GM19025 (cell line): ENCODE measurements around the gene KMO.

Source experiments
- ATAC-seq: cut with Tn5 transposase; IDR thresholded peaks from one replicate; pipeline ENCODE4 v1.9.1; 2021; ENCODE audit warnings: mild to moderate bottlenecking, low read depth, moderate library complexity; ENCODE audit not compliant: unreplicated experiment

KMO gene

DNA sequence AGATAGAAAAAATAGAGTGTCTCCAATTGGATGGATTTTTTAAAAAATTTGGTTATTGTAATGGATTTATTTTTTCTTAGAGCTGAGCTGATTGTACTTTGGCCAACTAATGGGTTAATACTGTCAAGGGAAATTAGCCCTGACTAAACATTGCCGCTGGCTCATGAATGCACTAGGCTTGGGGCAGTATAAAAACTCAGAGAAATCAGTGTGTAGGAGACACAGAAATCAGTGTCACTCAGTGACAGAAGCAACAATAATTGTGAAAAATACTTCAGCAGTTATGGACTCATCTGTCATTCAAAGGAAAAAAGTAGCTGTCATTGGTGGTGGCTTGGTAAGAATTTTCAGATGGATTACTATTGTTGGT, at the start of gene KMO:
Gene KMO (plus strand): TSS at position 217 of the 370 bp plus-strand sequence. CDS start 67 bp downstream, at position 284.
- ATAC-seq = peak; percentile 20

DNA sequence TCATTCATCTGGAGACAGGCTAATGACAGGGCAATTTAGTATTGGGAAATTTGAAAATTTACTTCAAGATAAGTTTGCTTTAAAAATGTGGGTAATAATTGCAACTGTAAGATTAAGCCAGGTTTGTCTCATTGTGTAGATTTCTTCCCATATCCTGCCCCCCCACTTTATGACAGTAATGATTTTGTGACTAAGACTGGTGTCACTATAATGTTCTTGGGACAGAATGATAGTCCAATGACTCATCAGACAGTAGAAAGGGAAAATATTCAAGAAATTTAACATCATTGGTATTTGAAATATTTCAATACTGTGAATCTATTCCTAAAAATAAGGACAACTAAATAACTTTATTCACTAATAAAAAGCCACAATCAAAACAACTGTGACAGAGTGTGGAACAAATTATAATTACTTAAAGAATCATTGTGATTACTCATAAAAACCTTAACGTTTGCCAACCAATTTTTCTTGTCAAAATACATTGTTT, 49.4 kb upstream of the KMO start:
- ATAC-seq = no peak

DNA sequence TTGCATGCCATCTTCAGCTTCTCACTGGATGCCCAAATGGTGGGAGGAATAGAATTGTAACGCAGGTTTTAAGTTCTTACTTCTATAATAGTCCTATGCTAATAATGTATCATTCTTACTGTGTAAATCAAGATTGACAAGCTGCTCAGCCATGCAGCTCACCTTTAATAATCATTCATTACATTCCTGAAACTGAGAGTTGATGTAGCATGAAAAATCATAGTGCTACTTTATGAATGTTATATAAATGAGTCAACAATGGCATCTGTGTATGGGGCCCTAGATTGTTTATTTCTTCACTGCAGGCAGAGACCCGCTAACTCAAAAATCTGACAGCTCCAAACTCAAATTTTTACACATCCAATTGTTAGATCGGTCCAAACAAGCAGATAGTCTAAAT, 47.0 kb upstream of the KMO start:
- peak; percentile 64 for ATAC-seq

DNA sequence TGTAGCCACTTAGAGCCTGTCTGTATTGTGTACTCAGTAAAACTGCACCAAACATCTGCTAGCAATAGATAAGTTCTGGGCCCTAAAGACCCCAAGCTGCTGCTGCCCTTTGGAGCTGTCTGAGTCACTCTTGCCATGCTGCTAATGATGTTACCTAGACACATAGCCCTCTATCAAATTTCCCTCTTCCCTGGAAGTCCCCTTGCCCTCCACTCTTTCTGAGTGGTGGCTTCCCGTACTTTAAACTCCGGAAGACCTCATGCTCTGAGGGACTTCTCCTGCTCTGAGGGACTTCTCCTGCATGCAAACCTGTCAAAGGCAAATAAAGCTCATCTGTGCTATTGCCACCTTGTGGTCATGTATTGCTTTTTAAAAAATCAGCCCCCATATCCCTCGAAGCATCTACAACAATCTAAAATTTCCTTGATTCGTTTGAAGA, 46.6 kb upstream of the KMO start:
- ATAC-seq = peak; percentile 56

DNA sequence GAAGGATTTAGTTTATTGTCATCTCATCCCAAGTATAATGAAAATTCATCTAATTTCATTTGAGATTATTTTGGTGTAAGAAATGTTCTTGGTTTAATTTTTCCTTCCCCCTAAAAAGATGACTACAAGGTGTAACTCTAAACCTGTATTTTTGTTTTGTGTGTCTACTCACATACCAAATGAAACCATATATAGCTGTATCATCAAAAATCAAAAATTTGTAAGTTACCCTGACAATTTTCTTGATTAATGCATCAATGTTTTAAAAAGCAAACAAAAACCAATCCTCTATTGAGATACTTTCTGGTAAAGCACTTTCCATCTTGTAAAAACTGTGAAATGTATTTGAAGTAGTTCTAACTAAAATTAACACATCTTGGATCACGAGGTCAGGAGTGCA, 43.4 kb upstream of the KMO start:
- ATAC-seq = no peak

DNA sequence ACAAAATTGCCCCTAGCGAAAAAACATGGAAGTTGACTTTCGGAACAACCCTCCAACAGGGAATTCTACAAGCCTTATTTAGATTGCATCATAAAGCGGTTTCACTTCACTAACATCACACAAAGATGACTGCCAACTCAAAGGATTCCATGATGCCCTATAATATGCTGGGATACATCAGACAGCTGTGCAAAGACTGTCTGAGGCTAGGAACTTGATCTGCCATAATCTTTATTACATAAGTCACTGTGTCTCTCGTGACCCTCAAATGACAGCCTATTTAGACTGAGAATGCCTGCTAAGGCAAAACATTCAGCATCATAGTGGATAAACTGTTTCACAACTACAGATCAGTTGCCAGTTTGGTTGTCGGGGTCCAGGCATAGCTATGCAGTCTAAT, 36.4 kb upstream of the KMO start:
- no peak for ATAC-seq

DNA sequence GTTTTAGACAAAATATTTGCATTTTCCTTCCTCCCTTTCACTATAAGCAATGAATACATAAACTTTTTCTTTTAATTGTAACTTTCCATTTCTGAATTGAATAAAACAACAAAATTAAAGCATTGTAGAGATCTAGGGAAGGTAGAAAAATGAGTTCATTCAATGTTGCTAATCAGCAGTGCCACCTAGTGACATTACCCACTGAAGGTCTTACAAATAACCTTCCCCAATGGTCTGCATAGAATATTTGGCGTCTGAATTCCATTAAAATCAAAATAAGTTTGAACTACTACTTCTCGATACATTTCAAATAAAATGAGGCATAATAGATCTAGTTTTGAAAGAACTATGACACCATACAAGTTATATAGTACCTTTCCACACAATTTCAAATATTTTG, 32.3 kb upstream of the KMO start:
- ATAC-seq = no peak

DNA sequence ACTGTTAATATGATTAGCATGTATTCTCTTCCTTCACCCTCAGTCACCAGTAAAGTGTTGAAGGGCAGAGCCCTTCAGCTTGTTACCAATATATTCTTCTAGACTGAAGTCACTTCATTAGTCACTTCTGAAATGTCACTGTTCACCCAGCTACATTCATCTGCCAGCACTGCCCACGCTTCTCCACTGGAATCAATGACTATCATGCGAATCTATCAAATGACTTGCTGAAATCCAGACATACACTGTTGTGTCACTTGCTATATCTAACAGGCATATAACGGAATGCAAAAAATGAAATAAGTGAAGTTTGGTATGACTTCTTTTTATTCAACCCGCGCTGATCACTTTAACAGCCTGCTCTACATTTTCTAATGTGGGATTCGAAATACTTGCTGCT, 28.7 kb upstream of the KMO start:
- ATAC-seq = no peak

DNA sequence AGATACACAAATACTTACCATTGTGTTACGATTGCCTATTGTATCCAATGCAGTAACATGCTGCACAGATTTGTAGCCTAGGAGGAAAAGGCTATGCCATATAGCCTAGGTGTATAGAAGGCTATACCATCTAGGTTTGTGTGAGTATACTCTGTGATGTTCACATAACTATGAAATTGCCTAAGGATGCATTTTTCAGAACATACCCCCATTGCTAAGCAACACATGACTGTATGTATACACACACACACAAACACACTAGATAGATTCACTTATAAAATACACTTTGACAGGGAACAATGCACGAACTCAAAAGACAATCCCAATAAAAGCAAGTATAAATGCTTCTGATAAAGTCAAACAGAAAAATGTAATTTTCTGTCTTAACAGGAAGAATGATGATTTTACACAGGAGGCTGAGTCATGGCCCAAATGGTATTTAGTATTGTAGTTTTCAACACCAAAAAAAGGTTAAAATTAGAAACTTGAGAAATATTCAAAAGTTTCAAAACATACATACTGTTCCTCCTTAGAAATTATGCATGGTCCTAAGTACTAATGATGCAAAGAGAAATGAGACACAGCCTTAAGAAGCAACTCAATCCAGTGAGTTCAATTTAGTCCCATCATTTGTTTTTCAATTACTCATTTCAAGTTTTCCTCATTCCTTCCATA, 24.9 kb upstream of the KMO start:
- ATAC-seq = no peak

DNA sequence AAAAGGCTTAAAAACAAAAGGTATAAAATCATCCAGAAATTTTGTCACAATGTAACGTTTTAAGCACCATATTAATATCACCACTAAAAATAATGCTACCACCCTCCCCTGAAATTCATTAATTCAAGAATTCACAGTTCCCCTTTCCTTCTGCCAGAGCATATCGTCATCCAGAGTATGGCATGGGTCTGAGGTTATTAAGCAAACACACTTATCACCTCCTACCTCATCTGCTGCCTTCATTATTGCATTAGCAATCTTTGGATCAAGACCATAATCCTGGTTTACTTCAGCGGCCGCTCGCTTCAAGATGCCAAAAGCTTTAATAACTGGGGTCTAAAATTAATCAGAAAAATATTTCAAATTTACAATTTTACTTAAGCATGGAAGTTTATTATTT, 18.8 kb upstream of the KMO start:
- ATAC-seq = no peak

DNA sequence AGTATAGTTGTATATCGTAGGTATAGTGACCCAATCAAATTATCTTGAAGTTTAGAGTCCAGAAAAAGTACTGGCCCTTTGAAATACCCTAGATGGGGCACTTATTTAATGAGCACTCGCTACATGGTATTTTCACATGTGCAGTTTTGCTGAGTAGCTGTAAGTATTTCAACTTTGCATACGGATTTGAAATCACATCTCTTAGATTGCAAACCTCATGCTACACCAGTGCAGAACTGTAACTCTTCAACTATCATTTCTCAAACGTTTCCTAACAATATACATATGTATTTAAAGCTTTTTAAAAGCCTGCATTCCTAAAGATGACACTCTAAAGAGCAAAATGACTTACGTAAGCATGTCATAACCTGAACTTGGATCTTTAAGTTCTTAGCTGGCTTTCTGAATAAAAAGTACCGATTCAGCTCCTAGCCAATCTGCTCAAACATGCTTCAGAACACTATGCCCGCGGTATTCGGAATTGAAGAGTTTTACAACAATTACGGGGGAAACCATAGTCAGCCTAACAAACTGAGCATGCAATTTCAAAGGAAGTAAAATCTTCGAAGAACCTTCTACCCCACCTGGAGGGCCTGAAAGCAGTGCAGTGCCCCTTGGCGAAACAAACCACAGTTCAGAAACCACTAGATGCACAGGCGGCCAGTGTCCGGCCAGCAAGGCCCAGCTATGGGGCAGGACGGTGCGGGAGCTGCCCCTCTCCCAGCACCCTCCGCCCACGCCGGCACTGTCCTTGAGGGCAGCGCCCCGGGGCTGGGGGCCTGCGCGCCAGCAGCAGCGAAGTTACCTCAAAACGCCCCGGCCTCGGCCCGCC, 13.5 kb upstream of the KMO start:
- ATAC-seq = peak; percentile 24

DNA sequence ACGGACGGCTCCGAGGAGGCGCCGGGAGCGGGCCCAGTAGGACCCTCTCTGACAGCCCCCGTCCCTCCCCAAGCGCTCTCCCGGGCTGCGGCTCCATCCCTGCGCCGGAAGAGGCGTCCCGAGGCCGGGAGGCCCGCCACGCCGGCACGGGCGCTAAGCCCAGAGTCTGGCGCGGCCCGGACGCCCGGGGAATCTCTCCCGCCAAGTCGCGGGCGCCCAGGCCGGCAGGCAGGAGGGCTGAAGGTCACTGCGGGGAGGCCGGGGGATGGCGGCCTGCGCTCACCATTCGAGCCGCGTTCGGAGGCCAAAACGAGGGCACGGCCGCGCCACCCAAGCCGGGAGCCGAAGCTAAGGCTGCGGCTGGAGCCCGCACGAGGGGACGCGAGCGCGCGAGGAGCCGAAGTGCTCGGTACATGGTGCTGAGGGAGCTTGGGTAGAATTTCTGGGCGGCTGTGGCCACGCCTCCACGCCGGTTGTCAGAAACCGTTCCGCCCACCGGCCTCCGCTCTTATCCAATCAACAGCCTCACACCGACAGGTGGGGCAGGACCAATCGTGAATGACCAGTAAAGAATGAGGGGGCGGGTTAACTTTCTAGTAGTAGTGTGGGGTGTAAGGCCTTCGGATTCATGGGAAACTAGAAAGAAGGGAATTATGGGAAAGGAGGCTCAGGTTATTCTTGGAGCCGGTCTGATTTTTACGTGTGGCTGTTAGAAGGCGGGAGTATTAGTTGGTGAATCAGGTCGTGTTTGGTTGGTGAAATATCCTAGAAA, 12.7 kb upstream of the KMO start, which contains the start of gene FH:
Gene FH (minus strand): TSS at position 448 of the 772 bp plus-strand sequence. CDS start 33 bp downstream, at position 415.
- peak; percentile 97 for ATAC-seq

DNA sequence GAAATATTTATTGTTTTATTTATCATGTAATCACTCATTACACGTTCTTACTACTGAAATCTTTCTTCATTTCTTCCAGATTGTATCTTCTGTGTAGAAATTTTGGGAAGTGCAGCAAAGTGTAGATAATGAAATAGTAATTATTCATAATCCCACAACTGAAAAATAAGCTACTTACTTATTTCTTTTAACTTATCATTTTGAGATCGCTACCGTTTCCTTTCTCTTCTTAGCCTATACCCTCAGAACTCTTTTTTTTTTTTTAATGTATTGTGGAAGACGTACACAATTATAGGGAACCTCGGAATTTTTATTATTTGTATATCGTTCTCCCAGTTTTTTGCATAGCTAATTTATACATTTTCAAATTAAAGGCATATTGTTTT, 12.1 kb upstream of the KMO start:
- no peak for ATAC-seq

DNA sequence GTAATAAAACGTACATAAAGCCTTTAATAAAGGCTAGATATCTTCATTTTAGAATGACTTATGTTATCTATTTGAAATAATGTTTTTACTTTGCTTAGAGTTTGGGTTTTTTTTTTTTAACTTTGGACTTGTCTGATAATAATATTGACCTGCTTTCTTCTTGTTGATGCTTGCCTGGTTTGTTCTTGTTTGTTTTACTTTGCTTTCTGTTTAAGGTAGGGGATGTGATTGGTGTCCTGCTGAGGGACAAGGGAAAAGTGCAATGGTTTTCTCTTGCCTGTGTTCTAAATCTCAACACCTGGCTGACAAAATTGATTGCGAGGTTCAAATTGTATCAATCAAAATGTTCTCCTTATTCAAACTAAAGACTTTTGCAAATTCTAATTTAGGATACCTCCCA, 10.5 kb upstream of the KMO start:
- no peak for ATAC-seq

DNA sequence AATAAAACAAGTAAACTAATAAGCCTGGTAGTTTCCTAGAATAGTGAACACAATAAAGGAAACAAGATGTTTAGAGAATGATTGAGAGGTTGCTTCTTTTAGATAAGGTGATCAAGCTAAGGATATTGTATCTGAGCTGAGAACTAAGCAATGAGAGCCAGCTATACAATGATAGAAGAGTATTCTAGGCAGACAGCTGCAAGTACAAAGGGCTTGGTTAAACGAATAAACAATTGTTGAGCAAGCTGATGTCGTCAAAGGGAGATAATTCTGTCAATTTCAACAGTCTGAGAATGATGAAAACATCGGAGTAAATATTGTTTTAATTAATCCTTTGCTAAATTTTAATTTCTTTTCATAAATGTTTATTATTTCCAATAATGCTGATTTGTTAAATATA, 7.2 kb upstream of the KMO start:
- no peak for ATAC-seq

DNA sequence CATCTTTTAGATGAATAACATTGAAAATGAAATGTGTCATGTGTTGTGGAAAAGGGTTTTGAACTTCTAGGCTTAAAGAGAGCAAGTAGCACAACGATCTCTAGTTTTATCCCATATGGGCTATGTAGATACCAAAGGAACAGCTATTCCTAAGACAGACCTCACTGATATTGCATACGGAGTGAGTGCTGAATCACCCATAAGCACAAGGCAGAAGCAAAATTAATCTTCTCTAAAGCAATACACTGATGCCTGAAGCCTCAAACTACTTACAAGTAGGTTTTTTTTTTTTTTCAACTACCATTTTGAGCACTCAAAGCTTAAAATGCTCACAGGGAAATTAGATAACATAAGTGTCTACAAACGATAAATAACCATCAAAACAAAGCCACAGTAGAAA, 5.0 kb upstream of the KMO start:
- no peak for ATAC-seq

DNA sequence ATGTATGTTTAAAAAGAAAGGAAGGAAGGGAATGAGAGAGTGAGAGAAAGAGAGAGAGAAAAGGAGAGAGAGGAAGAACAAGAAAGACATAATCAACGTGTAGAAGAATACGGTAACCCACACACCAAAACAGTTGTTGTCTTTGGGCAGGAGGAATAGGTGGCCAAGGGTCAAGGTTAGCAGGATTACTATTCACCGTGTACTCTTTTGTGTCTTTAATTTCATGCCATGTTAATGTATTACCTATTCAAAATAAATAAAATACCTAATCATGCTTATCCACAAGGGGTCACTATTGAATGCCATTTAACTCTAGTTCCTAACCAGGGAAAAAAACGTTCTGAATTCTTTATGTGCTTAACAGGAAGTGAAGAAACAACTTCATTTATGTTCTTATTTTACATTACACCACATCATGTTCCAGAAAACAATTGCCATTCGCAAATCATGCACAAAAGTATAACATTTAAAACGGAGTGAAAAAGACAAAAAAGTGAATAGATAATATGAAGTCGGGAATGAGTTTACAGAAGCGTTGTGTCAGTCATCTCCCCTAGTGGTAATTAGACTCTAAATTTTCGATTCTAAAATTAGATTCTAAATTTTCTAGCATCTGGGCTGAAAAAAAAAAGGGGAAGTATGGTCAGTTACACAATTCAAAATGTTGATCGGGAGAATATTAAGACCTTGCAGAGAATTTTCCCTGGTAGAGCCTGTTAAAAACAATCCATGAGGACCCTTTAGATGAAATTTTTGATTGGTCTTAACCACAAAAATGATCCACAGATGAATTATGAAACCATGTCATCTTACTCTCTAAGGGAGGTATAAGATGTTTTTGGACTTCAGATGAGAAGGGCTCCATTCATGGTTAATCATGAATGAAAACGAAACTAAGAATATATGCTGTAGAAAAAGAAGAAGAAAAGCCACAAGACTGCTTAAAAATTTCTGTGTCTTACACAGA, 700 bp upstream of the KMO start:
- peak; percentile 58 for ATAC-seq

DNA sequence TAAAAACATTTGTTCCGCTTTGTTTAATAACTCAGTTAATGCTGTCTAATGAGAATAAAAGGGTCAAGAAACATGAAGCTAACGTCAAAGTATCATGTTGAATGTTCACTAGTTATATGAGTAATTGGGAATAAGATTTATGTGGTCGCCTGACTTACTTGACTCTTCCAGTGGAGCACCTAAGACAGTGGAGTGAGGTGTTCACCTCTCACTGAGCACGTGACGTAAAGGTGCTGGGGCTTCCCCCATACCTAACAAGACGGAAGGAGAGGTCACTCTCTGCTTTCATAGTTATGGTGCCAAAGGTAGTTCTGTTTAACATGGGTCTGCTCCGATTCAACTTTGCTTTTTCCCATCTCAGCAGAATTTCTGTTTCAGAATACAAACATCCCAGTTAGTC, 686 bp downstream of the KMO start:
- ATAC-seq = peak; percentile 45

DNA sequence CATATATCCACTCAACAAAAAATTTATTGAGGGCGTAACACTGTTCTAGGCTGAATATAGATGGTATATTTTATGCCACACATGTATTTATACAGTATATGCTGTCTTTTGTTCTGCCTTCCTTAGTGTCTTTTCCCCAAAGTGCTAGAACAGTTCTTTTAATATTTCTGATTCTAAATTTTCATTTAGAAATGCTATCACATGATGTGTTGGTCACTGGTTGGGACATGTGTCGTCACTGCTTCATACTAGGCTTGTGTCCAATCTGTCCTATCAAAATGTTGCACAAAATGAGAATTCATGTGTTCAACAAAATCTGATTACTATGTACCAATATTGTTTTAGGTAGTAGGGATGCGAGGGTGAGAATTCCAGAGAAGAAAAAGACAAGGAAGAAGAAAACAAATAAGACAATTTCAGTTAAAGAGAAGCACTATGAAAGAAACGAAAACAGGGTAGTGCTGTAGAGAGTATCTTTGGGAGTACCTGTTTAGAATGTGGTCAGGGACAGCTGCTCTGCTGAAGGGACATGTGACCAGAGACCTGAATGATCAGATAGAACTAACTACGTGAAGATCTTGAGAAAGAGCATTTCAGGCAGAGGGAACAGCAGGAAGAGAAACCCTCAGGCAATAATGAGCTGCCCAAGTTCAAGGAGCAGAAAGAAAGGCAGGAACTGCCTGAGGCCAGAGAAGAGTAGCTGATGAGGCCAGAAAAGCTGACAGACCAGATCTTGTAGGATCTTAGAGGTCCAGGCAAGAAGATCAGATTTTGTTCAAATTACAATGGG, 1.3 kb downstream of the KMO start:
- ATAC-seq = peak; percentile 36
